Measurements from ENCODE around the gene ADIPOR2. TPM values are rescaled to one million over a fixed set of nuclear protein-coding genes. Genes with fewer than 3 reads are reported as not detected.

ADIPOR2 gene
- total and polyA plus RNA-seq, 10 of the 15 experiments (the other 5 are each of a cell fraction or from before 2014, with no cell fraction given) = 8.6 to 65.0 (median 38.0) TPM

GRCh38 chr12:1690578-1691122, at the start of gene ADIPOR2 (continued):
- TF ChIP-seq ASH2L (IDR thresholded peaks at IDR 0.05; ENCODE audit: borderline replicate concordance, low read depth) = no peak
- TF ChIP-seq KDM1A (IDR thresholded peaks at IDR 0.05; ENCODE audit: borderline replicate concordance) = no peak
- peak; percentile 15; the same call in 1 of the 2 replicates for TF ChIP-seq RAD51 (IDR thresholded peaks at IDR 0.05)
- TF ChIP-seq BCL11A (IDR thresholded peaks at IDR 0.05; ENCODE audit: low read depth, low read length) = no peak
- TF ChIP-seq SUPT20H (IDR thresholded peaks at IDR 0.05; ENCODE audit: borderline replicate concordance, control insufficient read depth, low read depth, low read length) = no peak
- no peak for TF ChIP-seq ZNF592 (IDR thresholded peaks at IDR 0.05)
- TF ChIP-seq DPF2 (IDR thresholded peaks at IDR 0.05) = no peak
- TF ChIP-seq ESRRA (IDR thresholded peaks at IDR 0.05; ENCODE audit: low read length) = no peak
- TF ChIP-seq CREM (IDR thresholded peaks at IDR 0.05; ENCODE audit: low read depth) = peak; percentile 93
- TF ChIP-seq, protein P1, sequence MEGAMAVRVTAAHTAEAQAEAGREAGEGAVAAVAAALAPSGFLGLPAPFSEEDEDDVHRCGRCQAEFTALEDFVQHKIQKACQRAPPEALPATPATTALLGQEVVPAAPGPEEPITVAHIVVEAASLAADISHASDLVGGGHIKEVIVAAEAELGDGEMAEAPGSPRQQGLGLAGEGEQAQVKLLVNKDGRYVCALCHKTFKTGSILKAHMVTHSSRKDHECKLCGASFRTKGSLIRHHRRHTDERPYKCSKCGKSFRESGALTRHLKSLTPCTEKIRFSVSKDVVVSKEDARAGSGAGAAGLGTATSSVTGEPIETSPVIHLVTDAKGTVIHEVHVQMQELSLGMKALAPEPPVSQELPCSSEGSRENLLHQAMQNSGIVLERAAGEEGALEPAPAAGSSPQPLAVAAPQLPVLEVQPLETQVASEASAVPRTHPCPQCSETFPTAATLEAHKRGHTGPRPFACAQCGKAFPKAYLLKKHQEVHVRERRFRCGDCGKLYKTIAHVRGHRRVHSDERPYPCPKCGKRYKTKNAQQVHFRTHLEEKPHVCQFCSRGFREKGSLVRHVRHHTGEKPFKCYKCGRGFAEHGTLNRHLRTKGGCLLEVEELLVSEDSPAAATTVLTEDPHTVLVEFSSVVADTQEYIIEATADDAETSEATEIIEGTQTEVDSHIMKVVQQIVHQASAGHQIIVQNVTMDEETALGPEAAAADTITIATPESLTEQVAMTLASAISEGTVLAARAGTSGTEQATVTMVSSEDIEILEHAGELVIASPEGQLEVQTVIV (IDR thresholded peaks at IDR 0.05; ENCODE audit: borderline replicate concordance, partially characterized antibody) = peak; percentile 94
- TF ChIP-seq HDAC6 (IDR thresholded peaks at IDR 0.05; ENCODE audit: unreplicated experiment) = no peak
- TF ChIP-seq IRF5 (IDR thresholded peaks at IDR 0.05; ENCODE audit: borderline replicate concordance) = no peak
- TF ChIP-seq BRCA1 (IDR thresholded peaks at IDR 0.05; ENCODE audit: low read depth, low read length) = no peak
- no peak for TF ChIP-seq RCOR1 (conservative IDR thresholded peaks at IDR 0.05; ENCODE audit: low read depth, low read length)
- TF ChIP-seq BMI1 (IDR thresholded peaks at IDR 0.05; ENCODE audit: borderline replicate concordance) = no peak
- peak; percentile 85 for TF ChIP-seq POLR2A (IDR thresholded peaks at IDR 0.05; ENCODE audit: low read depth, low read length)
- TF ChIP-seq MYB (IDR thresholded peaks at IDR 0.05; ENCODE audit: borderline replicate concordance, low read depth, low read length) = no peak
- no peak for TF ChIP-seq TCF7 (IDR thresholded peaks at IDR 0.05; ENCODE audit: borderline replicate concordance)
- TF ChIP-seq GABPA (IDR thresholded peaks at IDR 0.05; ENCODE audit: low read depth) = peak; percentile 70; the same call in 1 of the 2 replicates
- TF ChIP-seq MXI1 (IDR thresholded peaks at IDR 0.05; ENCODE audit: low read depth, low read length) = peak; percentile 52; the same call in 1 of the 2 replicates
- TF ChIP-seq, protein P2, sequence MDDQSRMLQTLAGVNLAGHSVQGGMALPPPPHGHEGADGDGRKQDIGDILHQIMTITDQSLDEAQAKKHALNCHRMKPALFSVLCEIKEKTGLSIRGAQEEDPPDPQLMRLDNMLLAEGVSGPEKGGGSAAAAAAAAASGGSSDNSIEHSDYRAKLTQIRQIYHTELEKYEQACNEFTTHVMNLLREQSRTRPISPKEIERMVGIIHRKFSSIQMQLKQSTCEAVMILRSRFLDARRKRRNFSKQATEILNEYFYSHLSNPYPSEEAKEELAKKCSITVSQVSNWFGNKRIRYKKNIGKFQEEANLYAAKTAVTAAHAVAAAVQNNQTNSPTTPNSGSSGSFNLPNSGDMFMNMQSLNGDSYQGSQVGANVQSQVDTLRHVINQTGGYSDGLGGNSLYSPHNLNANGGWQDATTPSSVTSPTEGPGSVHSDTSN (IDR thresholded peaks at IDR 0.05; ENCODE audit: insufficient replicate concordance, low read depth, low read length) = no peak
- TF ChIP-seq ATF7 (IDR thresholded peaks at IDR 0.05; ENCODE audit: low read depth) = no peak
- TF ChIP-seq CBFB (IDR thresholded peaks at IDR 0.05; ENCODE audit: low read depth) = peak; percentile 36; the same call in 1 of the 2 replicates

Data from GM12878 (cell line).